Mesothelial cell of epicardium (in vitro differentiated cells): ENCODE results near the gene LIPG. TPM values are rescaled to one million over a fixed set of nuclear protein-coding genes. Genes with fewer than 3 reads are reported as not detected.

Source experiments
- DNase-seq, 2 experiments: peaks; one replicate each; pipeline ENCODE4 v3.0.0; 2021; ENCODE audit warnings: low spot score in 2 of 2; ENCODE audit not compliant: unreplicated experiment in 2 of 2
- H3K27ac Mint-ChIP-seq: 2 replicates; pipeline ENCODE4 v1.8.0; 2021; ENCODE audit warnings: mixed read lengths
- H3K27me3 Mint-ChIP-seq: 2 replicates; pipeline ENCODE4 v1.8.0; 2021; ENCODE audit warnings: low read depth, mixed read lengths
- H3K36me3 Mint-ChIP-seq: 2 replicates; pipeline ENCODE4 v1.8.0; 2021; ENCODE audit warnings: mixed read lengths
- H3K4me1 Mint-ChIP-seq: 2 replicates; pipeline ENCODE4 v1.8.0; 2021; ENCODE audit warnings: mixed read lengths
- H3K4me3 Mint-ChIP-seq: 2 replicates; pipeline ENCODE4 v1.8.0; 2021; ENCODE audit warnings: mild to moderate bottlenecking, moderate library complexity, mixed read lengths
- H3K9me3 Mint-ChIP-seq: 2 replicates; pipeline ENCODE4 v1.8.0; 2021; ENCODE audit warnings: mixed read lengths
- CTCF ChIP-seq: fragments of 200-600 bp; sonication (generic); IDR thresholded peaks from one replicate; pipeline ENCODE4 v1.5.0; 2021; ENCODE audit warnings: antibody characterized with exemption; ENCODE audit not compliant: unreplicated experiment
- total RNA-seq: library from RNA; stranded (reverse); gene quantifications from 3 replicates; pipeline ENCODE4 v1.2.1, GENCODE V29; 2021

The LIPG gene
- total RNA-seq, 1 donor from 2014 or later = 26.0 TPM

- Mint-ChIP-seq H3K9me3 (no peaks in the 10 kb centered on the region), H3K4me1 (no peaks in the 10 kb centered on the region), H3K27me3 (no peaks in the 10 kb centered on the region), H3K4me3 (no peak overlapping the region), H3K27ac (no peak overlapping the region), H3K36me3 (peaks cover 5% of the 10 kb centered on the region)
- DNase-seq = no peak
- no peak for TF ChIP-seq CTCF
Observed at GRCh38 chr18:49588171-49588570, 26.3 kb downstream of the LIPG start.

- H3K9me3 Mint-ChIP-seq = no peaks in the 10 kb centered on the region
- H3K27ac Mint-ChIP-seq = no peak overlapping the region
- peaks cover 5% of the 10 kb centered on the region for H3K36me3 Mint-ChIP-seq
- no peaks in the 10 kb centered on the region for H3K27me3 Mint-ChIP-seq
- no peak for TF ChIP-seq CTCF
- no peaks in the 10 kb centered on the region for H3K4me1 Mint-ChIP-seq
- DNase-seq = no peak
- H3K4me3 Mint-ChIP-seq = no peak overlapping the region
Observed at GRCh38 chr18:49588971-49589370, 27.1 kb downstream of the LIPG start.

- no peak for TF ChIP-seq CTCF
Observed at GRCh38 chr18:49590608-49591007, 28.8 kb downstream of the LIPG start.

GRCh38 chr18:49591271-49591670, 29.4 kb downstream of the LIPG start:
- Mint-ChIP-seq H3K9me3 (no peaks in the 10 kb centered on the region), H3K4me1 (no peaks in the 10 kb centered on the region), H3K27ac (no peak overlapping the region), H3K36me3 (peaks cover 5% of the 10 kb centered on the region), H3K27me3 (no peaks in the 10 kb centered on the region), H3K4me3 (no peak overlapping the region)
- DNase-seq = no peak
- TF ChIP-seq CTCF = no peak

More at GRCh38 chr18:49590608-49591007, 28.8 kb downstream of the LIPG start:
- no peaks in the 10 kb centered on the region for H3K4me1 Mint-ChIP-seq
- no peaks in the 10 kb centered on the region for H3K27me3 Mint-ChIP-seq
- peaks cover 5% of the 10 kb centered on the region for H3K36me3 Mint-ChIP-seq
- H3K4me3 Mint-ChIP-seq = no peak overlapping the region
- no peak overlapping the region for H3K27ac Mint-ChIP-seq
- DNase-seq = no peak
- H3K9me3 Mint-ChIP-seq = no peaks in the 10 kb centered on the region

- no peaks in the 10 kb centered on the region for H3K27me3 Mint-ChIP-seq
- no peaks in the 10 kb centered on the region for H3K4me1 Mint-ChIP-seq
- no peak for DNase-seq
- H3K9me3 Mint-ChIP-seq = no peaks in the 10 kb centered on the region
- H3K27ac Mint-ChIP-seq = no peak overlapping the region
- peaks cover 5% of the 10 kb centered on the region for H3K36me3 Mint-ChIP-seq
- no peak overlapping the region for H3K4me3 Mint-ChIP-seq
- no peak for TF ChIP-seq CTCF
Observed at GRCh38 chr18:49591775-49592174, 29.9 kb downstream of the LIPG start.

- Mint-ChIP-seq H3K27ac (no peak overlapping the region), H3K4me3 (no peak overlapping the region), H3K4me1 (peaks cover 3% of the 10 kb centered on the region), H3K36me3 (peaks cover 4% of the 10 kb centered on the region), H3K27me3 (no peaks in the 10 kb centered on the region), H3K9me3 (peaks cover 12% of the 10 kb centered on the region)
- no peak for TF ChIP-seq CTCF
- no peak for DNase-seq
Observed at GRCh38 chr18:49596687-49597086, 34.8 kb downstream of the LIPG start.
